PC-9 (cell line): Measurements from ENCODE around the gene CD99L2. TPM values are rescaled to one million over a fixed set of nuclear protein-coding genes. Genes with fewer than 3 reads are reported as not detected.

Experiments used
- BruUV-seq: library from RNA; stranded (reverse); fragments of 400-500 nt; replicated peaks from 2 replicates; lab custom pipeline; 2021; lab: Mats Ljungman, UMichigan
- CTCF ChIA-PET: fragments of 300-600 bp; sonication (Branson Sonifier 250); formaldehyde crosslinking; loops from one replicate; lab custom pipeline; 2022; ENCODE audit warnings: antibody characterized with exemption; lab: Charles Lee
- POLR2A ChIA-PET: fragments of 300-600 bp; sonication (Branson Sonifier 250); formaldehyde crosslinking; loops from one replicate; lab custom pipeline; 2022; ENCODE audit warnings: antibody characterized with exemption; ENCODE audit not compliant: unreplicated experiment; lab: Charles Lee
- DNase-seq, 2 experiments: peaks; one replicate each; pipeline versions ENCODE4 v3.0.0 to v3.0.0-alpha.2; 2015 to 2022; ENCODE audit warnings: mixed read lengths in 1 of 2
- H2AFZ ChIP-seq: fragments of 200-600 bp; sonication (generic); 2 replicates; pipeline ENCODE4 v1.8.1; 2017; ENCODE audit warnings: antibody characterized with exemption
- H3F3A ChIP-seq: fragments of 200-600 bp; sonication (generic); 2 replicates; pipeline ENCODE4 v1.8.1; 2017; ENCODE audit warnings: antibody characterized with exemption, mild to moderate bottlenecking, low read depth; ENCODE audit not compliant: insufficient read depth
- H3K27ac ChIP-seq: fragments of 200-600 bp; sonication (generic); 2 replicates; pipeline ENCODE4 v1.6.1; 2016; ENCODE audit warnings: mixed run types
- H3K27me3 ChIP-seq: fragments of 200-600 bp; sonication (generic); 2 replicates; pipeline ENCODE4 v1.6.1; 2016; ENCODE audit warnings: low read depth, mixed run types; ENCODE audit not compliant: insufficient read depth
- H3K36me3 ChIP-seq: fragments of 200-600 bp; sonication (generic); 2 replicates; pipeline ENCODE4 v1.6.1; 2016; ENCODE audit warnings: low read depth, mixed run types
- H3K4me1 ChIP-seq: fragments of 200-600 bp; sonication (generic); replicated peaks from 2 replicates; pipeline ENCODE4 v1.6.1; 2016; ENCODE audit warnings: mixed run types; ENCODE audit not compliant: insufficient read depth
- H3K4me2 ChIP-seq: fragments of 200-600 bp; sonication (generic); 2 replicates; pipeline ENCODE4 v1.6.1; 2017; ENCODE audit warnings: mixed run types
- H3K4me3 ChIP-seq: fragments of 200-600 bp; sonication (generic); 2 replicates; pipeline ENCODE4 v1.6.1; 2016; ENCODE audit warnings: mixed run types
- H3K79me2 ChIP-seq: fragments of 200-600 bp; sonication (generic); 2 replicates; pipeline ENCODE4 v1.6.1; 2017; ENCODE audit warnings: low read depth, mixed run types
- H3K9me2 ChIP-seq: fragments of 200-600 bp; sonication (generic); 2 replicates; pipeline ENCODE4 v1.8.1; 2017; ENCODE audit warnings: mild to moderate bottlenecking; ENCODE audit not compliant: insufficient read depth
- H3K9me3 ChIP-seq: fragments of 200-600 bp; sonication (generic); 2 replicates; pipeline ENCODE4 v1.8.1; 2016; ENCODE audit warnings: low read depth; ENCODE audit not compliant: insufficient read depth
- H4K20me1 ChIP-seq: fragments of 200-600 bp; sonication (generic); 2 replicates; pipeline ENCODE4 v1.8.1; 2017; ENCODE audit not compliant: insufficient read depth
- EZH2 ChIP-seq: fragments of 200-600 bp; sonication (generic); IDR thresholded peaks from 2 replicates; pipeline ENCODE4 v1.8.0; 2017; ENCODE audit warnings: antibody characterized with exemption, low read depth
- intact Hi-C: fragments of 100-400 bp; cut with micrococcal nuclease; formaldehyde crosslinking; loops from one replicate; pipeline ENCODE4 v1.10.0; 2022; ENCODE audit not compliant: unreplicated experiment
- total RNA-seq: library from RNA; stranded (reverse); gene quantifications from 2 replicates; pipeline ENCODE4 v1.2.3, GENCODE V29; 2021
- TF ChIP-seq, protein P1 (sequence below): fragments of 200-600 bp; sonication (generic); conservative IDR thresholded peaks from 2 replicates; pipeline ENCODE4 v1.6.1; 2017; ENCODE audit warnings: mixed run types, antibody characterized with exemption, mild to moderate bottlenecking, moderate library complexity

The CD99L2 gene
- total RNA-seq, 1 experiment from 2014 or later, result 22.5 TPM

DNA sequence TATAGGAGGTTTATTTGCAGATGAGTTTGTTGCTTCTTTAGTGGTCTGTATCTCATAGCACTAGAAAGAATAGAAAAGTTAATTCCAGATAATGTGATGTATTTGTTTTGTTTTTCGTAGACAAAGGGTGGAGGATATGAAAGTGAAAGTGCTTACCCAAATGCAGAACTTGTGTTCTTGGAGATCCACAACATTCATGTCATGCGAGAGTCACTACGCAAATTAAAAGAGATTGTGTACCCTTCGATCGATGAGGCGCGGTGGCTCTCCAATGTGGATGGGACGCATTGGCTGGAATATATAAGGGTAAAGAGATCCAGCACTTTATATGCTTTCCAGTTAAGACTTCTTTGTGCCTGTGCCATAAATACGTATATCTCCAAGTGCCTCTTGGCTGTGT is 162.0 kb downstream of the CD99L2 start:
- Histone ChIP-seq H2AFZ (no peak overlapping the region), H3K9me2 (no peaks in the 10 kb centered on the region), H3K27ac (no peak overlapping the region), H3K4me2 (no peak overlapping the region), H3K4me3 (no peak overlapping the region), H3F3A (no peaks in the 10 kb centered on the region), H3K4me1 (peaks cover 1% of the 10 kb centered on the region; the same call in 1 of the 2 replicates), H3K79me2 (no peaks in the 10 kb centered on the region), H3K36me3 (peaks cover 19% of the 10 kb centered on the region), H3K9me3 (no peaks in the 10 kb centered on the region), H4K20me1 (no peaks in the 10 kb centered on the region), H3K27me3 (no peaks in the 10 kb centered on the region)
- ChIA-PET CTCF (no interaction called here), POLR2A (no interaction called here)
- TF ChIP-seq, protein P1, sequence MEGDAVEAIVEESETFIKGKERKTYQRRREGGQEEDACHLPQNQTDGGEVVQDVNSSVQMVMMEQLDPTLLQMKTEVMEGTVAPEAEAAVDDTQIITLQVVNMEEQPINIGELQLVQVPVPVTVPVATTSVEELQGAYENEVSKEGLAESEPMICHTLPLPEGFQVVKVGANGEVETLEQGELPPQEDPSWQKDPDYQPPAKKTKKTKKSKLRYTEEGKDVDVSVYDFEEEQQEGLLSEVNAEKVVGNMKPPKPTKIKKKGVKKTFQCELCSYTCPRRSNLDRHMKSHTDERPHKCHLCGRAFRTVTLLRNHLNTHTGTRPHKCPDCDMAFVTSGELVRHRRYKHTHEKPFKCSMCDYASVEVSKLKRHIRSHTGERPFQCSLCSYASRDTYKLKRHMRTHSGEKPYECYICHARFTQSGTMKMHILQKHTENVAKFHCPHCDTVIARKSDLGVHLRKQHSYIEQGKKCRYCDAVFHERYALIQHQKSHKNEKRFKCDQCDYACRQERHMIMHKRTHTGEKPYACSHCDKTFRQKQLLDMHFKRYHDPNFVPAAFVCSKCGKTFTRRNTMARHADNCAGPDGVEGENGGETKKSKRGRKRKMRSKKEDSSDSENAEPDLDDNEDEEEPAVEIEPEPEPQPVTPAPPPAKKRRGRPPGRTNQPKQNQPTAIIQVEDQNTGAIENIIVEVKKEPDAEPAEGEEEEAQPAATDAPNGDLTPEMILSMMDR, result no peak
- TF ChIP-seq EZH2, result no peak
- no peak for DNase-seq
- intact Hi-C loops, result no loop called here
- no TSS peak for BruUV-seq

DNA sequence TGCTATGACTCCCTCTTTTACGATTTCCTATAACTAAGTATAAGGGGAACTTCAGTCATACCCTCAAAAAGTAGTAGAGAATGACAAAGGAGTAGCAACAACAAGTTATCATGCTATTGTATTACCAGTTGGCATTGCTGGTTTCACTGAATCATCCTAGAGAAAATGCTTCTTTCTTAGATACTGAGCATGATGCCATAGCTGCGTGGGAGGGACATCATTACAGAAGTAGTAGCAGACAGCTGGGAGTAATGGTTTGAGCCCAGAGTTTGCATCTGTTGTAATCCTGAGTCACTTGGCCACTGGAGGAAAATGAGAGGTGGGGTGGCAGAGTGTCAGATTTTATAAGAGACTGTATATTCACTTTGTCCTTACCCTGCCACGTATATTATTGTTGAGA is 166.7 kb downstream of the CD99L2 start:
- H3K79me2 ChIP-seq, result no peaks in the 10 kb centered on the region
- H4K20me1 ChIP-seq, result no peaks in the 10 kb centered on the region
- H3K4me2 ChIP-seq, result no peak overlapping the region
- no peak overlapping the region for H3K4me3 ChIP-seq
- peak in 1 of 2 experiments; percentile 49 for DNase-seq
- intact Hi-C loops, result no loop called here
- ChIA-PET CTCF (no interaction called here), POLR2A (no interaction called here)
- TF ChIP-seq, protein P1, result no peak
- H3K9me2 ChIP-seq, result no peaks in the 10 kb centered on the region
- peaks cover 45% of the 10 kb centered on the region for H3K36me3 ChIP-seq
- no peak overlapping the region for H2AFZ ChIP-seq
- H3K4me1 ChIP-seq, result peaks cover 7% of the 10 kb centered on the region; the same call in 1 of the 2 replicates
- H3K27me3 ChIP-seq, result no peaks in the 10 kb centered on the region
- no peaks in the 10 kb centered on the region for H3F3A ChIP-seq
- no peak overlapping the region for H3K27ac ChIP-seq
- no peaks in the 10 kb centered on the region for H3K9me3 ChIP-seq
- BruUV-seq, result no TSS peak

DNA sequence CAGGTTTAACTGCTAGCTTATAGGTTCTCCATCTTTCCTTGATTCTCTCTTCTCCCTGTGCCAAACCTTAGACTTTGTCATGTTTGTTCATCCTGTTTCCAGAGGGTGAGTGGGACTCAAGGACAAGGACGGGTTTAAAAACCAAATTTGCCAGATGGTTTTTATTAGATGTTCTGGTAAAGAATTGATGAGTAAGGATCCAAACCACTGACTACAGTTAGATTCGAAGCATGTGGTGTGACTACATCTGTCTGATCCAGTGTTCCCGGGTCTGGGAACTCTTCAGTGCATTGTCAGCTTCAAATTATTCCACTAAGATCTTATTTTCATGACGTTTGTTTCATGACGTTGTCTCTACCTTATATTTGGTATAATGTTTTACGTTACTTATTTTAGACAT is 167.7 kb downstream of the CD99L2 start:
- H3K9me2 ChIP-seq, result no peaks in the 10 kb centered on the region
- H3K79me2 ChIP-seq, result peaks cover 2% of the 10 kb centered on the region; the same call in 1 of the 2 replicates
- no peaks in the 10 kb centered on the region for H4K20me1 ChIP-seq
- intact Hi-C loops, result no loop called here
- CTCF ChIA-PET, result no interaction called here
- H2AFZ ChIP-seq, result no peak overlapping the region
- peaks cover 7% of the 10 kb centered on the region; the same call in 1 of the 2 replicates for H3K4me1 ChIP-seq
- H3K36me3 ChIP-seq, result peaks cover 46% of the 10 kb centered on the region
- H3K4me2 ChIP-seq, result no peak overlapping the region
- POLR2A ChIA-PET, result no interaction called here
- no peak overlapping the region for H3K4me3 ChIP-seq
- no peak for DNase-seq
- BruUV-seq, result no TSS peak
- no peak overlapping the region for H3K27ac ChIP-seq
- no peaks in the 10 kb centered on the region for H3K9me3 ChIP-seq
- no peaks in the 10 kb centered on the region for H3F3A ChIP-seq
- TF ChIP-seq, protein P1, result no peak
- no peak for TF ChIP-seq EZH2
- no peaks in the 10 kb centered on the region for H3K27me3 ChIP-seq
